Amygdala (tissue), 56 donors: ENCODE data around the gene HIF3A.
"Not testable (repeated sequence)": the region's sequence is repeated elsewhere in the genome, so short reads cannot be mapped to it uniquely, and the experiment has no call there.

Experiments used
- DNase-seq, 56 donors: peaks; one replicate each; lab custom pipeline; 2025; lab: John Stamatoyannopoulos, UW

Gene HIF3A

GRCh38 chr19:46289724-46290619, 6.9 kb upstream of the HIF3A start:
- DNase-seq, result no peak

GRCh38 chr19:46291829-46292228, 5.0 kb upstream of the HIF3A start:
- no peak for DNase-seq

- DNase-seq, result no peak
Observed at GRCh38 chr19:46294494-46294893, 2.3 kb upstream of the HIF3A start.

GRCh38 chr19:46295401-46296201, 1.2 kb upstream of the HIF3A start:
- DNase-seq, result no peak

GRCh38 chr19:46296202-46296480, 701 bp upstream of the HIF3A start:
- no peak for DNase-seq

GRCh38 chr19:46297700-46298478, 1.0 kb downstream of the HIF3A start:
- peak in 46 of 56 donors; percentile 7 to 80 (median 50) for DNase-seq

GRCh38 chr19:46298479-46299003, 1.7 kb downstream of the HIF3A start:
- DNase-seq, result peak in 11 of 56 donors; percentile 34 to 78 (median 47)

GRCh38 chr19:46299004-46299509, 2.2 kb downstream of the HIF3A start:
- peak; percentile 49 to 98 (median 89) for DNase-seq

GRCh38 chr19:46299695-46300094, 2.9 kb downstream of the HIF3A start:
- no peak for DNase-seq

GRCh38 chr19:46303322-46303690, 6.5 kb downstream of the HIF3A start:
- DNase-seq, result no peak

- peak in 22 of 56 donors; percentile 4 to 62 (median 22) for DNase-seq
Observed at GRCh38 chr19:46303691-46304397, 7.0 kb downstream of the HIF3A start.

GRCh38 chr19:46306501-46306900, 9.7 kb downstream of the HIF3A start:
- no peak for DNase-seq

GRCh38 chr19:46308510-46308909, 11.7 kb downstream of the HIF3A start:
- no peak for DNase-seq

- DNase-seq, result no peak
Observed at GRCh38 chr19:46309056-46309455, 12.2 kb downstream of the HIF3A start.

GRCh38 chr19:46311444-46311843, 14.6 kb downstream of the HIF3A start:
- DNase-seq, result no peak

GRCh38 chr19:46313540-46314469, 17.0 kb downstream of the HIF3A start:
- not testable (repeated sequence) for DNase-seq

- DNase-seq, result no peak
Observed at GRCh38 chr19:46317339-46317738, 20.5 kb downstream of the HIF3A start.

- peak in 16 of 56 donors; percentile 0 to 37 (median 8) for DNase-seq
Observed at GRCh38 chr19:46319613-46320012, 22.8 kb downstream of the HIF3A start.

- no peak for DNase-seq
Observed at GRCh38 chr19:46320559-46320958, 23.7 kb downstream of the HIF3A start.
